Pulmonary artery endothelial cell (primary cell): ENCODE results near the gene ILF3. TPM values are rescaled to one million over a fixed set of nuclear protein-coding genes. Genes with fewer than 3 reads are reported as not detected.

Source experiments
- DNase-seq: peaks from one replicate; pipeline ENCODE4 v3.0.0-alpha.2; 2011; ENCODE audit warnings: low read depth, low spot score
- total RNA-seq: library from RNA; depleted of rRNA; stranded (reverse); fragments of >200 nt; gene quantifications from 2 replicates; pipeline ENCODE4 v1.2.3, GENCODE V29; 2014

ILF3 gene
- total RNA-seq, 1 donor from 2014 or later = 148 TPM

- DNase-seq = no peak
Measured at GRCh38 chr19:10729411-10729810, 75.3 kb downstream of the ILF3 start.

GRCh38 chr19:10730932-10731331 lies 76.8 kb downstream of the ILF3 start:
- DNase-seq = no peak

GRCh38 chr19:10735741-10736140 lies 81.6 kb downstream of the ILF3 start:
- DNase-seq = no peak

GRCh38 chr19:10736189-10736588 lies 82.0 kb downstream of the ILF3 start:
- no peak for DNase-seq

- no peak for DNase-seq
Measured at GRCh38 chr19:10736916-10737551, 82.9 kb downstream of the ILF3 start.

GRCh38 chr19:10737722-10738121 lies 83.6 kb downstream of the ILF3 start:
- DNase-seq = no peak

- DNase-seq = no peak
Measured at GRCh38 chr19:10740798-10741197, 86.7 kb downstream of the ILF3 start.

Other genes starting within 250 kb of the ILF3 start
- gene PDE4A, start 233.8 kb upstream of the ILF3 start, total RNA-seq = 2.6 and 2.7 TPM in 2 replicates
- 86.3 and 103 TPM in 2 replicates for gene KEAP1, start 151.0 kb upstream of the ILF3 start, total RNA-seq
- gene S1PR5, start 136.9 kb upstream of the ILF3 start, total RNA-seq = not detected in 2 replicates
- gene ATG4D, start 110.4 kb upstream of the ILF3 start, total RNA-seq = 12.1 and 12.5 TPM in 2 replicates
- 9.8 and 13.7 TPM in 2 replicates for gene KRI1, start 88.3 kb upstream of the ILF3 start, total RNA-seq
- gene CDKN2D, start 85.4 kb upstream of the ILF3 start, total RNA-seq = 4.7 and 4.9 TPM in 2 replicates
- not detected in 2 replicates for gene AP1M2, start 67.0 kb upstream of the ILF3 start, total RNA-seq
- 27.3 and 31.0 TPM in 2 replicates for gene SLC44A2, start 28.8 kb upstream of the ILF3 start, total RNA-seq
- 34.6 and 42.4 TPM in 2 replicates for gene QTRT1, start 47.1 kb downstream of the ILF3 start, total RNA-seq
- gene DNM2, start 63.7 kb downstream of the ILF3 start, total RNA-seq = 116 and 131 TPM in 2 replicates
- 32.6 and 39.4 TPM in 2 replicates for gene TMED1, start 181.9 kb downstream of the ILF3 start, total RNA-seq
- not detected in 2 replicates for gene C19orf38, start 194.1 kb downstream of the ILF3 start, total RNA-seq
- gene CARM1, start 217.2 kb downstream of the ILF3 start, total RNA-seq = 25.7 and 32.2 TPM in 2 replicates